Measurements from ENCODE around the gene ZSWIM9. TPM values are rescaled to one million over a fixed set of nuclear protein-coding genes. Genes with fewer than 3 reads are reported as not detected.

The ZSWIM9 gene
- total and polyA plus RNA-seq, 2 donors (not counting 3 experiments of a cell fraction or from before 2014, with no cell fraction given): 1.0 to 8.6 TPM

- CTCF ChIA-PET: interaction anchor here (0.6 to 1.9 kb wide), 2 partner anchors 22 to 56 kb away, joined by 4 to 6 read pairs; no protein-coding TSS in a partner anchor
- H3K36me3 ChIP-seq (ENCODE audit: control insufficient read depth in 2 of 2, extremely low read depth in 1 of 2, insufficient read depth in 2 of 2, low read length in 2 of 2): peaks cover 0 to 6% of the 10 kb centered on the region in 2 experiments
- H3K4me2 ChIP-seq (ENCODE audit: insufficient read depth, low read length): no peak overlapping the region
- H4K20me1 ChIP-seq (replicated peaks; ENCODE audit: control insufficient read depth, extremely low read depth, insufficient read depth, low read length): no peaks in the 10 kb centered on the region
- TF ChIP-seq POLR2AphosphoS5 (IDR thresholded peaks at IDR 0.05; ENCODE audit: insufficient read depth, low read depth, low read length) (no peak), CTCF (IDR thresholded peaks at IDR 0.05; ENCODE audit: extremely low read depth in 1 of 2, insufficient read depth in 1 of 2, low read depth in 1 of 2, low read length in 2 of 2) (no peak), MAX (IDR thresholded peaks at IDR 0.05; ENCODE audit: insufficient read depth, insufficient read length) (no peak), FOS (IDR thresholded peaks at IDR 0.05; ENCODE audit: borderline replicate concordance, insufficient read depth, low read length) (no peak), JUN (IDR thresholded peaks at IDR 0.05; ENCODE audit: borderline replicate concordance, insufficient read depth, insufficient read length, low read depth) (no peak), GATA2 (IDR thresholded peaks at IDR 0.05; ENCODE audit: insufficient read depth, insufficient read length, low read depth, low read length) (no peak), MYC (IDR thresholded peaks at IDR 0.05; ENCODE audit: low read depth, low read length) (no peak), POLR2A (IDR thresholded peaks at IDR 0.05; ENCODE audit: low read depth, low read length) (no peak), EZH2 (IDR thresholded peaks at IDR 0.05; ENCODE audit: borderline replicate concordance, low read depth, low read length, severe bottlenecking) (no peak)
- intact Hi-C loops (cut with micrococcal nuclease) (no loop called here), dilution Hi-C loops (cut with MboI; ENCODE audit: extremely low pct_ligation_motif_present, low sequenced_read_pairs) (no loop called here)
- no peaks in the 10 kb centered on the region for H3K9me3 ChIP-seq (replicated peaks; ENCODE audit: control insufficient read depth, insufficient read depth, low read length)
- H3K4me3 ChIP-seq (replicated peaks in 1 of 3; ENCODE audit: insufficient read depth in 1 of 3, low read depth in 1 of 3, low read length in 3 of 3): no peak overlapping the region
- no peaks in the 10 kb centered on the region for H3K9me1 ChIP-seq (replicated peaks; ENCODE audit: control insufficient read depth, extremely low read depth, insufficient read depth, low read length)
- DNase-seq (ENCODE audit: low read depth, low spot score) (no peak), FAIRE-seq (no peak)
- H3K4me1 ChIP-seq (ENCODE audit: control insufficient read depth, extremely low read depth, insufficient read depth, low read length): peaks cover 10% of the 10 kb centered on the region
- no peak overlapping the region for H2AFZ ChIP-seq (ENCODE audit: low read depth, low read length)
- H3K9ac ChIP-seq (replicated peaks; ENCODE audit: extremely low read depth, insufficient read depth, low read length): no peak overlapping the region
- no peaks in the 10 kb centered on the region for H3K27me3 ChIP-seq (ENCODE audit: control insufficient read depth in 2 of 2, insufficient read depth in 2 of 2, low read length in 2 of 2)
- H3K27ac ChIP-seq (ENCODE audit: insufficient read depth, low read depth, low read length): no peak overlapping the region
- BruUV-seq (replicated peaks): no TSS peak
- H3K79me2 ChIP-seq (ENCODE audit: control insufficient read depth, insufficient read depth, low read length): peaks cover 12% of the 10 kb centered on the region
- POLR2A ChIA-PET: no interaction called here
Measured at GRCh38 chr19:48174445-48175030, 4.1 kb downstream of the ZSWIM9 start.

Data from endothelial cell of umbilical vein (primary cell).